ENCODE measurements around the gene SDHC. TPM values are rescaled to one million over a fixed set of nuclear protein-coding genes. Genes with fewer than 3 reads are reported as not detected.
A peak's percentile ranks its signal among the peaks of the same experiment; 100 is the strongest.

The SDHC gene, protein sequence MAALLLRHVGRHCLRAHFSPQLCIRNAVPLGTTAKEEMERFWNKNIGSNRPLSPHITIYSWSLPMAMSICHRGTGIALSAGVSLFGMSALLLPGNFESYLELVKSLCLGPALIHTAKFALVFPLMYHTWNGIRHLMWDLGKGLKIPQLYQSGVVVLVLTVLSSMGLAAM
- total RNA-seq = 100 to 1,000 TPM; 179 to 202 (median 186) TPM

DNA sequence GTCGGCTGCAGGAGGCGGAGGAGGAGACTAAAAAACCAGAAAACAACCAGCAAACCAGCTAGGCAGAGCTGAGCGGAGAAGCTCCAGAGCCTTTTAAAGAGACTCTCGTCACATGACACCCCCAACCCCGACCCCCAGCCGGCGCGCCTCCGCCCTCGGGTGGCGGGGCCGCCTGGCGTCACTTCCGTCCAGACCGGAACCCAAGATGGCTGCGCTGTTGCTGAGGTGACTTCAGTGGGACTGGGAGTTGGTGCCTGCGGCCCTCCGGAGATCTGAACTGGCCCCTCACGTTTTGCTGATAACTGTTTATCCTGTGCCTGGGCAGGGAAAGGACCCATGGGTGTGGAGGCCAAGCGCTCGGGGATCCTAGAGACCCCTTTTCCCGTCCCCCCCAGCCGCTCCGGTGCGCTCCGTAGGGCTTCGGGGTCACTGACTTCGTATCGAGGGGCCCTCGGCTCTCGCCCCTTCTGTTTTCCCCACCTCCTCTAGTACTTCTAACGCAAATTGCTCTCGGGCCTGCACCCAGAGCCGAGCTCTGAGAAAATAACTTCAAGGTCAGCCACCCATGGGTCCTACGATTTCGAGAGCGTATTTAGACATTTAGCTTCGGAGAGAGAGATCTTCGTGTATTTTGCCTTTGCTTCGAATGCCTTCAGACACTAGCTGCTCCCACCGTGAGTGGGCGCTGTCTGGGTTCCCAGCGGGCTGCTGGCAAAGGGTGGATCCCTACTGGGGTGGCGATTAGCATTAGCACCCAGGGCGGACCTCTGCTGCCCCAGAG, at the start of gene SDHC:
TSS of gene SDHC (plus strand) at position 181 of the 781 bp plus-strand sequence. CDS start at position 206, 25 bp downstream.
- Mint-ChIP-seq H3K4me3 (peak within 1 kb of the TSS; percentile 95), H3K4me1 (ENCODE audit: low read depth) (peaks cover 18% of the 10 kb centered on the region)

DNA sequence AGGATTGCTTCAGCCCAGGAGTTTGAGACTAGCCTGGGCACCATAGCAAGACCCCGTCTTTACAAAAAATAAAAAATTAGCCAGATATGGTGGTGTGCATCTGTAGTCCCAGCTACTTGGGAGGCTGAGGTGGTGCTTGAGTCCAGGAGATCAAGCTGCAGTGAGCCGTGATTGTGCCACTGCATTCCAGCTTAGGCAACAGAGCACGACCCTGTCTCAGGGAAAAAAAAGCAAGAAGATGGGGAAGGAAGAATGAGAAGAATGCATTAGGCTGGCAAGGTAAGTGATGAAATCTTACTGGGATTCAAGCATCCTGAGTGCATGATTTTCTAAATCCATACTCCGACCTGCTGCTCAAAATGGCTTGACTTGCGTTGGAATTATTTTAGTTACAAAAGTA, 48.9 kb upstream of the SDHC start:
- no peak for DNase-seq
- Mint-ChIP-seq H3K27me3 (ENCODE audit: low read depth) (peaks cover 32% of the 10 kb centered on the region), H3K4me1 (ENCODE audit: low read depth) (peaks cover 2% of the 10 kb centered on the region), H3K36me3 (ENCODE audit: insufficient read depth) (no peaks in the 10 kb centered on the region), H3K9me3 (no peaks in the 10 kb centered on the region), H3K4me3 (no peak overlapping the region)
- ATAC-seq = no peak

More for the DNA sequence above, at the start of gene SDHC:
- Mint-ChIP-seq H3K27me3 (ENCODE audit: low read depth) (no peaks in the 10 kb centered on the region), H3K36me3 (ENCODE audit: insufficient read depth) (no peaks in the 10 kb centered on the region), H3K9me3 (no peaks in the 10 kb centered on the region)
- ATAC-seq (peak; percentile 99), DNase-seq (peak; percentile 86)

DNA sequence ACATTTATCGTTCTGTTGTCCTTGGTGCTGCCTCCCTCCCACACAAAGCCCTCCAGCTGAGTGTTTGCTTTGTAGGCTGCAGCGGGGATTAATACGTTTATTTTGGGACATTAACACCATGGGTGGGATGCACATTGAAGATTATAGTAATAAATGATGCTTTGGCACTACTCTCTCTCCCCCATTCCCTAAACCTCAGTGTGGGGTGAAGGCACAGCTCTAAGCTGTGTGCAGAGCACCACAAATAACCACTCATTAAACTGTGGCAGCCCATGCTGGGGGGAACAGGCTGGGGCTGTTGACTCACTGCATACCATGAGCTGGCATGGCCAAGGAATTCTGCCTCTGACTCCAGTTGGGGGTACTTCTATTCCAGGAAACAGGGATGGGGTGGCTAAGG, 48.0 kb upstream of the SDHC start:
- no peaks in the 10 kb centered on the region for H3K36me3 Mint-ChIP-seq (ENCODE audit: insufficient read depth)
- peaks cover 2% of the 10 kb centered on the region for H3K4me1 Mint-ChIP-seq (ENCODE audit: low read depth)
- H3K27me3 Mint-ChIP-seq (ENCODE audit: low read depth) = peaks cover 26% of the 10 kb centered on the region
- no peak for DNase-seq
- no peak for ATAC-seq
- H3K9me3 Mint-ChIP-seq = no peaks in the 10 kb centered on the region
- no peak overlapping the region for H3K4me3 Mint-ChIP-seq

DNA sequence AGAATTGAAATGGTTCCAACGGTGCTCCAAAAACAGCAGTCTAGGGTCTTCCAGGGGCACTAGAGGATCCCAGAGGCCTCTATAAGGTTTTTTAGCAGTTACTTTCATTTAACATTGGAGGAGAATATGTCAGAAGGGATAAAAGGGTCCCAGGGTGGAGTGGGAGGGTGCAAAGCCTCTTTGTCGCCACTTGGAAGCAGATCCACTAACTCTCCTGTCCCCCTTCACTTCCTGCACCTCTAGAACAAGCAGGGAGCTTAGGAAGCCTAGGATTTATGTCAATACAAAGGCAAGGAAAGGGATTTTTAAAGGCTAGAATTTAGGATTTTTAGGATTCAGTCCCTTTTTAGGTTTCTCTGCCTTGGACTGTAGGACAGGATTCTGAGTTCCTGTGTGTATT, 47.3 kb upstream of the SDHC start:
- DNase-seq (no peak), ATAC-seq (no peak)
- peaks cover 22% of the 10 kb centered on the region for H3K27me3 Mint-ChIP-seq (ENCODE audit: low read depth)
- H3K4me1 Mint-ChIP-seq (ENCODE audit: low read depth) = peaks cover 2% of the 10 kb centered on the region
- no peaks in the 10 kb centered on the region for H3K36me3 Mint-ChIP-seq (ENCODE audit: insufficient read depth)
- no peaks in the 10 kb centered on the region for H3K9me3 Mint-ChIP-seq
- no peak overlapping the region for H3K4me3 Mint-ChIP-seq

DNA sequence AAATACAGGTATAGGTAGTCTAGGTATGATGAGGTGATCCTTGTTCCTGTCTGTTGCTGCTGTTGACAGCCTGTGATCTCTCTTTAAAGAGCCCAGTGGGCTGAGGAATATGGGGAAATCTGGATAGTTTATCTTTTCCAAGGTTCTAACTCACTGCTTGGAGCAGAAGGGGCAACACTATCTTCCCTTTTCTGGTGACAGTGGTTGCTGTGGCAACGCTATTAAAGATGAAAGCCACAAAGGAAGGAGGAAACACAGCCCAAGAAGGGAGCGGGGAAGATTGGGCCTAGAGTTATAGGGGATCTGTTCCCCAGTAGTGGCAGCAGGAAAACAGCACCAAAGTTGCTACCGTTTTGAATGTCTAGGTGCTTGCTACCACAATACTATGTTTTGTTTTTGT, 46.9 kb upstream of the SDHC start:
- Mint-ChIP-seq H3K27me3 (ENCODE audit: low read depth) (peaks cover 23% of the 10 kb centered on the region), H3K36me3 (ENCODE audit: insufficient read depth) (no peaks in the 10 kb centered on the region), H3K9me3 (no peaks in the 10 kb centered on the region), H3K4me1 (ENCODE audit: low read depth) (peaks cover 2% of the 10 kb centered on the region), H3K4me3 (no peak overlapping the region)
- no peak for ATAC-seq
- DNase-seq = no peak

DNA sequence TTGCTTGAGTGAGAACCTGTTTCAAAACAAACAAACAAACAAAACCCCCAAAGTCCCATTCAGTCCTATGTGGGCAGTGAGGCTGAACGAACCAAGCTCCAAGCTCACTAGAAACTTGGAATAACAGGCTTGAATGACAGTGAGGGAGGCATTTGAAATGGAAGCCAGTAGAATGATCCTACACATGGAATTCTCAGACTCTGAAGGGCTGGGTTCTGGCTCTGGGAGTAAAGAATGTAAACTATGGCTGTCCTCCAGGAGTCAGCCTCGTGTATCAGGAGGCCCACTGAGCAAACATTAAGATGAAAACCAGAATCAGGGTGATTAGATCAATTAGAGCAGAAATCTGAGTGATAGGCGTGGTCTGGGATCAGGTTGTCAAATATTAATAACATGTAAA, 40.8 kb upstream of the SDHC start:
- Mint-ChIP-seq H3K27me3 (ENCODE audit: low read depth) (peaks cover 13% of the 10 kb centered on the region), H3K4me3 (no peak overlapping the region), H3K36me3 (ENCODE audit: insufficient read depth) (no peaks in the 10 kb centered on the region), H3K9me3 (no peaks in the 10 kb centered on the region), H3K4me1 (ENCODE audit: low read depth) (no peaks in the 10 kb centered on the region)
- DNase-seq (no peak), ATAC-seq (no peak)

DNA sequence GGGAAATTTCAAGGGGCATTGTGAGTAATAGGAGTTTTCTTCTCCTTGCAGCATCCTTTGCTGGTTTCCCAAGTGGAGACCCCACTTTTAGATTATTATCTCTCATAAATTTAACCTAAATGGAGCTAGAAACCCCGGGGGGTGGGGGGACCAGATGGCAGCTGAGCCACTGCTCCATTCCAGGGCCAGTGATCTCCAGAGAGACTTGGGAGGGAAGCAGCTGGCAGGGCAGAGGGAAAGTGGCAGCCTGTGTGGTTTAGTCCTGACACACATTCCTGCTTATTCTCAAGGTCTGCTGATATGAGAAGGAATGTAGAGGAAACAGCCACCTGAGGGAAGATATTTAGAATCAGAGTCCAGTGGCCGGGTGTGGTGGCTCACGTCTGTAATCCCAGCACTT, 39.3 kb upstream of the SDHC start:
- peaks cover 13% of the 10 kb centered on the region for H3K27me3 Mint-ChIP-seq (ENCODE audit: low read depth)
- ATAC-seq = no peak
- H3K9me3 Mint-ChIP-seq = no peaks in the 10 kb centered on the region
- no peak for DNase-seq
- H3K4me1 Mint-ChIP-seq (ENCODE audit: low read depth) = no peaks in the 10 kb centered on the region
- no peak overlapping the region for H3K4me3 Mint-ChIP-seq
- no peaks in the 10 kb centered on the region for H3K36me3 Mint-ChIP-seq (ENCODE audit: insufficient read depth)

DNA sequence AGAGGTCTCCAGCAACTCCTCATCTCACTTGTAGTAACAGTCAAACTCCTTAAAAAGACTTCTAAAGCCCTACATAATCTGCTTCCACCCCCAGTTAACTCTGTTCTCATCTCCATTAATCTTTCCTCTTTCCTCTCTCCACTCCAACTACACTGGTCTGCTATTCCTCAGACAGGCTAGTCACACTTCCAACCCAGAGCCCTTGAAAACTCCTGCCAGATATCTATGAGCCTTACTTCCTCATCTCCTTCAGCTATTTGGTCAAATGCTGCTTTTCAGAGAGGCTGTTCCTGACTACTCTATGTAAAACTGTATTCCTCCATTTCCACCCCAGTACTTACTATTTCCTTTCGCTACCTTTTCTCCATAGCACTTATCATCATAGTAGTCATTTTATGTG, 31.2 kb upstream of the SDHC start:
- Mint-ChIP-seq H3K9me3 (no peaks in the 10 kb centered on the region), H3K4me3 (no peak overlapping the region), H3K4me1 (ENCODE audit: low read depth) (no peaks in the 10 kb centered on the region), H3K36me3 (ENCODE audit: insufficient read depth) (peaks cover 4% of the 10 kb centered on the region), H3K27me3 (ENCODE audit: low read depth) (peaks cover 2% of the 10 kb centered on the region)
- ATAC-seq (no peak), DNase-seq (no peak)

DNA sequence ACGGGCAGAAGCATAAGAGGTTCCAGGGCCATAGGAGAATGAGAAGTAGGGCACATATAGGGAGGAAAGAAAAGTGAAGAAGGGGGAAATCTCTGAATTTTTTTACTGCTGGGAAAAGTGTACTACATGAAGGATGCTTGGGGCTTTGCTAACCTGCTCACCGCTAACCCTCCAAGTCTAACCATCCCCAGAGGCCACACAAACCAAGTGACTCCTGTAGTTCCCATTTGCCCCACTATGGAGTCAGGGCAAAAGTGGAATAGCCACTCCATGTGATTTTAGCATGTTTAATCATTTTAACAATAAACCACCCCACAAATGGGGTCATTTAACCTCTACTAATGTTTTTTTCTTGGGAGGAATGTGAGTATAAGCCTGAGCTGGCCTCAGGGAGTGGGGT, 29.1 kb upstream of the SDHC start:
- ATAC-seq (no peak), DNase-seq (no peak)
- H3K4me1 Mint-ChIP-seq (ENCODE audit: low read depth) = no peaks in the 10 kb centered on the region
- no peak overlapping the region for H3K4me3 Mint-ChIP-seq
- peaks cover 2% of the 10 kb centered on the region for H3K36me3 Mint-ChIP-seq (ENCODE audit: insufficient read depth)
- peaks cover 2% of the 10 kb centered on the region for H3K27me3 Mint-ChIP-seq (ENCODE audit: low read depth)
- H3K9me3 Mint-ChIP-seq = no peaks in the 10 kb centered on the region

DNA sequence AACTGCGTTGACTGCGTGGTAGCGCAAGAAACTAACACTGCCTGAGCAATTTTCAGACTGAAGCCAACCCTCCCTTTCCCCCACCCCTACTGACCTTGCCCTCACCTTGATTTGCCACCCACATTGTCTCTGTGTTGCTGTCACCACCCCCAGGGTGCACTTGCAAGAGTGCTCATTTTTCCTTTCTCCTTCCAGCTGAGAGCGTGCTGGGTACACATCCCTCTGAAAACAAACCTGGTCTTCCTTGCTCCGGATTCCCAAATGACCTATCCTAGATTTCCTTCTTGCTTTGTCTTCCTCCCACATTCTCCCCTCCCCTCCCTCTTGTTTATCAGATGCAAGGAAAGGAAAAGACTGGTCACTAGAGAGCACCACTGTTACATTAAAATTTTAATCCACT, 28.7 kb upstream of the SDHC start:
- Mint-ChIP-seq H3K9me3 (no peaks in the 10 kb centered on the region), H3K27me3 (ENCODE audit: low read depth) (peaks cover 2% of the 10 kb centered on the region), H3K4me3 (no peak overlapping the region), H3K4me1 (ENCODE audit: low read depth) (no peaks in the 10 kb centered on the region), H3K36me3 (ENCODE audit: insufficient read depth) (peaks cover under 1% of the 10 kb centered on the region)
- ATAC-seq = no peak
- DNase-seq = no peak

DNA sequence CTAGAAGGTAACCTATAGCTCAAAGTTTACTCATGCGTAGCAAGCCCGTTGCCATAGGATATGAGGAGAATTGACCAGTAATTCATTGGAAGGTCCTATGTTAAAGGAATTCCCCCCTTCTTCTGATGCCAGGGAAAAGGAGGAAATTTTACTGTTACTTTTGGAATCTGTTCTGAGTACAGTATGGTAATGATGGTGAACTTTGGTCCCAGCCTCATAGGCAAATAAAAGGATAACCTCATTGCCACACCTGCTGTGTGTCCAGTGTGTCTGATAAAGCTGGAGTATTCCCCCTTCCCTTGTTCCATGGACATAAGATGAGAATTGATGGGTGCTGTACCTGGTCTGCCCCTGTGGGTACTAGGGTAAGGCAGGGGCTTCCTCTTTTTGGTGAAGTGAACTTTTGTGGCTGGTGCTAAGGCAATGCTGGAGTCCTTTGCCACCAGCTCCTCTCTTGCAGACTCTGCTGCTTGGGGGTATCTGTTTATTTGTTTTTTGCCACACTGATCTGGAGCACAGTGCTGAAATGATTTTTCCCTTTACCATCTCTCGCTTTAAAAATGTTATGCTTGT, 26.6 kb upstream of the SDHC start:
- Mint-ChIP-seq H3K9me3 (no peaks in the 10 kb centered on the region), H3K4me1 (ENCODE audit: low read depth) (no peaks in the 10 kb centered on the region), H3K36me3 (ENCODE audit: insufficient read depth) (no peaks in the 10 kb centered on the region), H3K27me3 (ENCODE audit: low read depth) (peaks cover 2% of the 10 kb centered on the region), H3K4me3 (no peak overlapping the region)
- DNase-seq = no peak
- no peak for ATAC-seq

DNA sequence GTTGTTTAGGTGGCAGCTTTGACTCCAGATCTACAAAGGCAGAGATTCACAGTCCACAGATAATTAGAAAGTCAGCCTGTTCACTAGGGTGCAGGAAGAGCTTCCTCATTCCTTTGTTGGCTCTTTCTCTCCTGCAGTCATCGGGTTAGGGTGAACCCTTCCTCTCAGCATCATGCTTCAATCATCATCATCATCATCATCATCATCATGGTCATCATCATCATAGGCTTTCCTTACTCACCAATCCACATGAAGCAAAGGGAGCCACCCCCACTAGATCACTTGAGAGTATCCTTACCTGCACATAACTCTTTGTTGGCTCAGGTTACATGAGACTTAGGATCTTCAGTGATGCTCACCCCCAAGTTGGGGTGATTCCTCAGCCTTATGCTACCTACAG, 23.4 kb upstream of the SDHC start:
- Mint-ChIP-seq H3K9me3 (no peaks in the 10 kb centered on the region), H3K4me1 (ENCODE audit: low read depth) (no peaks in the 10 kb centered on the region), H3K4me3 (no peak overlapping the region), H3K36me3 (ENCODE audit: insufficient read depth) (no peaks in the 10 kb centered on the region), H3K27me3 (ENCODE audit: low read depth) (no peaks in the 10 kb centered on the region)
- DNase-seq = no peak
- no peak for ATAC-seq

DNA sequence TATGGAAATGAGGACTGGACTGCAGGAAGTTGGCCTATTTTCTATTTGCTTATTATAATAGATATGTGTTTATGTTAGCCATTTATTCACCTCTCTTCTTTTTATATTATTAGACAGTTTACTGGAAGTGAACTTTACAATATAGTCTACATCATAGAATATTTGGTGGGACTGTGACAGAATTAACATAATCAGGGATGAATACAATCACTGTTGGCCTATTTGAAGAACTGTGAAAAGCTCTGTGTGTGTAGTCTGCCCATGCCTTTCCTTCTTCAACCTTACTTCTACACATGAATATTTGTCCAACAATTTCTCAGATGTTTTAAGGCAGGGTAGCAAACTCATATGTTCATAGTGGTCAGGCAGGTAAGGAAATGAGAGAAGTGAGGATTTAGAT, 16.8 kb upstream of the SDHC start:
- Mint-ChIP-seq H3K27me3 (ENCODE audit: low read depth) (no peaks in the 10 kb centered on the region), H3K9me3 (no peaks in the 10 kb centered on the region), H3K36me3 (ENCODE audit: insufficient read depth) (no peaks in the 10 kb centered on the region), H3K4me3 (no peak overlapping the region), H3K4me1 (ENCODE audit: low read depth) (peaks cover 3% of the 10 kb centered on the region)
- DNase-seq (no peak), ATAC-seq (no peak)

DNA sequence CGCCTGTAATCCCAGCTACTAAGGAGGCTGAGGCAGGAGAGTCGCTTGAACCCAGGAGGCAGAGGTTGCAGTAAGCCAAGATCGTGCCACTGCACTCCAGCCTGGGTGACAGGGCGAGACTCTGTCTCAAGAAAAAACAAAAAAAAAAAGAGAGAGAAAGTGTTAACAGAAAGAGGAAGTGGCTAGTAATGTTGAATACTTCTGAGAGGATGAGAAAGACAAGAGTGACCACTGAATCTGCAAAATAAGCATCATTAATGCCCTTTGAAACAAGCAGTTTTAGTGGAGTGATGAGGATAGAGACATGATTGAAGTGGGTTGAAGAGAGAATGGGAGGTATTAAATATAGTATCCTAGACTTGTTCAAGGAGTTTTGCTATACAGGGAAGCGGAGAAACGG, 16.1 kb upstream of the SDHC start:
- Mint-ChIP-seq H3K9me3 (no peaks in the 10 kb centered on the region), H3K4me3 (no peak overlapping the region), H3K27me3 (ENCODE audit: low read depth) (no peaks in the 10 kb centered on the region), H3K4me1 (ENCODE audit: low read depth) (peaks cover 3% of the 10 kb centered on the region), H3K36me3 (ENCODE audit: insufficient read depth) (no peaks in the 10 kb centered on the region)
- DNase-seq = no peak
- no peak for ATAC-seq

DNA sequence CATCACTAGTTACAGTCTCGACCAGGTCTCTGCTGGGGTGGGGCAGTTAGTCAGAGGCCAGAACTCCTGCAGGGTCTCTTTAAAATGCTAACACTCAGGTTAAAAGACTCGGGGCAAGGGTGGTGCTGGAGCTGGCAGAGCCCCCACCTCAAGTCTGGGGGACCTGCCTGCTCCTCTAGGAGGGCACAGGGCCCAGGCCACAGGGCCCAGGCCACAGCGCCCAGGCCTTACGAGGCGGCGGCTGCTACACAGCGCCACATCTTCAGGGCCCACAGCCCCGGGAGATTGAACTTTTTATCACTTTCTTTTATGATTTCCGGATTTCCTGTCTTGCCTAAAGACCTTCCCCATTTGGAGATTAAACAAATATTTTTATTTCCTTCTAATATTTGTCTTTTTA, 14.8 kb upstream of the SDHC start:
- H3K9me3 Mint-ChIP-seq = no peaks in the 10 kb centered on the region
- H3K4me1 Mint-ChIP-seq (ENCODE audit: low read depth) = peaks cover 11% of the 10 kb centered on the region
- DNase-seq (no peak), ATAC-seq (no peak)
- no peak overlapping the region for H3K4me3 Mint-ChIP-seq
- H3K36me3 Mint-ChIP-seq (ENCODE audit: insufficient read depth) = no peaks in the 10 kb centered on the region
- no peaks in the 10 kb centered on the region for H3K27me3 Mint-ChIP-seq (ENCODE audit: low read depth)

All from activated T-cell treated with anti-CD3 and anti-CD28 coated beads, Interleukin-2, amount 50 U/mL, for 4 hours (primary cell).